HepG2 (cell line): Measurements from ENCODE around the gene CTAG1B. TPM values are rescaled to one million over a fixed set of nuclear protein-coding genes. Genes with fewer than 3 reads are reported as not detected.
"Not testable (repeated sequence)": the region's sequence is repeated elsewhere in the genome, so short reads cannot be mapped to it uniquely, and the experiment has no call there.

Experiments used
- ATAC-seq: fragments of 200-7000 bp; cut with Tn5 transposase; 3 replicates; pipeline ENCODE4 v1.9.1; 2020; ENCODE audit warnings: mild to moderate bottlenecking, moderate library complexity
- BruUV-seq: library from RNA; stranded (reverse); fragments of 400-500 nt; replicated peaks from 2 replicates; lab custom pipeline; 2021; lab: Mats Ljungman, UMichigan
- CTCF ChIA-PET: fragments of 300-600 bp; formaldehyde crosslinking; extraction: SDS; loops from one replicate; lab custom pipeline; 2021; ENCODE audit warnings: low total read pairs, inconsistent platforms, low intra/inter-chr PET ratio; lab: Yijun Ruan, JAX
- POLR2A ChIA-PET: fragments of 350-600 bp; sonication (Branson Sonifier 250); formaldehyde crosslinking; loops from one replicate; lab custom pipeline; 2020; ENCODE audit warnings: antibody characterized with exemption, inconsistent platforms; lab: Yijun Ruan, JAX
- DNase-seq: peaks from one replicate; pipeline ENCODE4 v3.0.0-alpha.2; 2015; ENCODE audit warnings: low spot score
- FAIRE-seq: peaks from 3 replicates; lab custom pipeline; 2011; peaks lifted over from hg19 to GRCh38; lab: Jason Lieb, UNC
- H2AFZ ChIP-seq: one replicate; pipeline ENCODE4 v1.6.1; 2011; ENCODE audit warnings: low read length, inconsistent platforms
- H3K27ac ChIP-seq: fragments of 300-600 bp; 3 replicates; pipeline ENCODE4 v1.8.0; 2011; ENCODE audit warnings: mixed run types, mild to moderate bottlenecking, mixed read lengths, low read length, inconsistent platforms; ENCODE audit not compliant: insufficient read depth; ENCODE audit errors: extremely low read length
- H3K27me3 ChIP-seq, 2 experiments: fragments of 200-600 bp in 1 of 2; 2 replicates in 1 of 2; 3 replicates in 1 of 2; pipeline versions ENCODE4 v1.6.0 to v1.8.0; 2011; ENCODE audit warnings: low read length in 2 of 2, mild to moderate bottlenecking in 2 of 2, moderate library complexity in 2 of 2, inconsistent platforms in 1 of 2; ENCODE audit not compliant: insufficient read depth in 2 of 2, control insufficient read depth in 1 of 2
- H3K36me3 ChIP-seq, 2 experiments: fragments of 200-600 bp in 1 of 2; replicated peaks in 1 of 2; 2 replicates in 1 of 2; 3 replicates in 1 of 2; pipeline versions ENCODE4 v1.5.1 to v1.8.0; 2011; ENCODE audit warnings: low read length in 2 of 2, inconsistent platforms in 1 of 2; ENCODE audit not compliant: insufficient read depth in 2 of 2, control insufficient read depth in 1 of 2
- H3K4me1 ChIP-seq: 2 replicates; pipeline ENCODE4 v1.5.1; 2012; ENCODE audit warnings: low read length, inconsistent platforms; ENCODE audit not compliant: insufficient read depth
- H3K4me2 ChIP-seq: 2 replicates; pipeline ENCODE4 v1.6.0; 2011; ENCODE audit warnings: low read depth, low read length, inconsistent platforms
- H3K4me3 ChIP-seq, 3 experiments: fragments of 200-600 bp in 1 of 3; sonication (generic), shearing (Covaris generic) in 1 of 3; replicated peaks in 1 of 3; 2 replicates each; pipeline ENCODE4 v1.5.1; 2011 to 2016; ENCODE audit warnings: low read length in 3 of 3, inconsistent platforms in 2 of 3, low read depth in 2 of 3, mild to moderate bottlenecking in 2 of 3, control low read depth in 1 of 3, mixed read lengths in 1 of 3; ENCODE audit not compliant: insufficient read depth in 1 of 3
- H3K79me2 ChIP-seq: one replicate; pipeline ENCODE4 v1.6.1; 2011; ENCODE audit warnings: low read length, inconsistent platforms; ENCODE audit not compliant: insufficient read depth
- H3K9ac ChIP-seq: 2 replicates; pipeline ENCODE4 v1.6.0; 2011; ENCODE audit warnings: mild to moderate bottlenecking, low read depth, low read length, inconsistent platforms; ENCODE audit not compliant: insufficient read depth
- H3K9me3 ChIP-seq: 2 replicates; pipeline ENCODE4 v1.5.1; 2012; ENCODE audit warnings: mild to moderate bottlenecking, low read length
- H4K20me1 ChIP-seq: 2 replicates; pipeline ENCODE4 v1.6.0; 2011; ENCODE audit warnings: inconsistent platforms, mild to moderate bottlenecking, low read length, moderate library complexity; ENCODE audit not compliant: insufficient read depth
- WGBS: methylation state at CpG from one replicate; pipeline ENCODE4 v1.1.6; 2017; ENCODE audit warnings: low lambda C conversion rate; 5-methylcytosine and 5-hydroxymethylcytosine counted together
- in situ Hi-C: cut with HindIII; loops from 2 replicates; pipeline ENCODE4 v1.10.0; 2017; ENCODE audit warnings: low pct_unique_long_range_greater_than_20kb; ENCODE audit not compliant: extremely low pct_ligation_motif_present
- intact Hi-C: fragments of 100-400 bp; cut with micrococcal nuclease; formaldehyde crosslinking; loops from one replicate; pipeline ENCODE4 v1.10.0; 2022; ENCODE audit not compliant: unreplicated experiment
- polyA plus RNA-seq, 8 experiments: library from polyadenylated mRNA; depleted of rRNA in 3 of 8; stranded (reverse) in 7 of 8; unstranded in 1 of 8; fragments of >200 nt; fragmentation: Illumina TruSeq in 4 of 8; extraction: Trizol in 4 of 8; gene quantifications; 2 replicates each; pipeline versions ENCODE4 v1.2.1 to v1.2.3, GENCODE V29; 2011 to 2016; ENCODE audit warnings: low read depth in 4 of 8, missing spikeins in 1 of 8, mixed read lengths in 1 of 8; ENCODE audit not compliant: insufficient read depth in 1 of 8
- total RNA-seq, 5 experiments: library from RNA; depleted of rRNA; stranded (reverse); fragments of >200 nt; fragmentation: Illumina TruSeq; extraction: Trizol; gene quantifications; 2 replicates each; pipeline ENCODE4 v1.2.3, GENCODE V29; 2016; ENCODE audit warnings: low read depth in 1 of 5

Gene CTAG1B
- total and polyA plus RNA-seq, 2 of the 13 experiments (the other 11 are each of a cell fraction or from before 2014, with no cell fraction given), result not detected

GRCh38 chrX:154611146-154611545 is 7.9 kb downstream of the CTAG1B start:
- DNase-seq, result not testable (repeated sequence)

GRCh38 chrX:154608823-154609222 is 10.3 kb downstream of the CTAG1B start:
- H3K36me3 ChIP-seq, H3K9ac ChIP-seq, FAIRE-seq, H3K27ac ChIP-seq, H3K4me1 ChIP-seq, H3K79me2 ChIP-seq, H3K4me3 ChIP-seq, ATAC-seq, H4K20me1 ChIP-seq, POLR2A ChIA-PET, BruUV-seq, H2AFZ ChIP-seq, intact Hi-C loops, H3K27me3 ChIP-seq, H3K4me2 ChIP-seq, H3K9me3 ChIP-seq, in situ Hi-C loops, CTCF ChIA-PET, DNase-seq: not testable (repeated sequence)
- WGBS, result 27% methylated on average over 7 of the region's 12 CpGs

More at GRCh38 chrX:154611146-154611545, 7.9 kb downstream of the CTAG1B start:
- H3K27ac ChIP-seq, H3K4me3 ChIP-seq, CTCF ChIA-PET, H3K79me2 ChIP-seq, H3K9me3 ChIP-seq, in situ Hi-C loops, H3K9ac ChIP-seq, H2AFZ ChIP-seq, H3K27me3 ChIP-seq, POLR2A ChIA-PET, ATAC-seq, FAIRE-seq, intact Hi-C loops, BruUV-seq, H4K20me1 ChIP-seq, H3K4me1 ChIP-seq, H3K4me2 ChIP-seq, H3K36me3 ChIP-seq: not testable (repeated sequence)
- WGBS, result 27% methylated on average over 11 of the region's 12 CpGs

GRCh38 chrX:154607976-154608375 is 11.1 kb downstream of the CTAG1B start:
- BruUV-seq, H3K4me1 ChIP-seq, intact Hi-C loops, CTCF ChIA-PET, H3K36me3 ChIP-seq, H3K9me3 ChIP-seq, H3K9ac ChIP-seq, FAIRE-seq, DNase-seq, H2AFZ ChIP-seq, POLR2A ChIA-PET, in situ Hi-C loops, ATAC-seq, H3K79me2 ChIP-seq, H4K20me1 ChIP-seq, H3K4me2 ChIP-seq, H3K27ac ChIP-seq, H3K27me3 ChIP-seq, H3K4me3 ChIP-seq: not testable (repeated sequence)
- 83% methylated on average over 8 of the region's 11 CpGs for WGBS
